ENCODE data around the gene ACSS1. TPM values are rescaled to one million over a fixed set of nuclear protein-coding genes. Genes with fewer than 3 reads are reported as not detected.

ACSS1 gene
- total RNA-seq, 1 experiment from 2014 or later = 2.3 TPM

DNA sequence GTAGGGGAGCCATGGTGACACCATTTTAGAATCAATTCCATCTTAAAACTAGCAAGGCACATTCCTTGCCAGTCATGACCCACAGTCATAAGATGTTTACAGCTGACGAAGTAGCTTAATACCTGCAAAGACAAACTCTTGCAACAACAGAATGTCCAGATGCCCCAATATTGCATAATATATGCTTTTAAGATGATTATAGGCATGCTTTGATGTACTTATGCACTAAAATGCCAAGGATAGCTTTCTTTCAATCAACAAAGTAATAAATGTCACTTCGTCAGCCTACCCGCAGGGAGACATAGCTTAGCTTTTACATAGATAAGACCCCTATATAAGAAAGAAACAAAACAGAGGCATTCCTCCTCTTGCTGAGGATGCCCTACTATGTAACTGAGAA lies 26.7 kb downstream of the ACSS1 start:
- Histone ChIP-seq H3K4me3 (ENCODE audit: low read length) (no peak overlapping the region), H3F3A (ENCODE audit: low read length, unreplicated experiment) (no peaks in the 10 kb centered on the region), H3K9me2 (replicated peaks; ENCODE audit: low read length) (no peaks in the 10 kb centered on the region), H3K27ac (ENCODE audit: low read length) (no peak overlapping the region), H3K79me2 (ENCODE audit: low read length) (no peaks in the 10 kb centered on the region), H3K9ac (ENCODE audit: low read length) (no peak overlapping the region), H2AFZ (ENCODE audit: low read length) (no peak overlapping the region), H4K20me1 (ENCODE audit: low read length) (no peaks in the 10 kb centered on the region), H3K36me3 (ENCODE audit: low read depth, low read length) (no peaks in the 10 kb centered on the region), H3K4me1 (ENCODE audit: insufficient read depth, low read length) (no peaks in the 10 kb centered on the region), H3K4me2 (ENCODE audit: low read length) (no peak overlapping the region), H3K9me3 (ENCODE audit: low read length) (no peaks in the 10 kb centered on the region), H3K27me3 (ENCODE audit: low read length) (no peaks in the 10 kb centered on the region)
- ATAC-seq = no peak
- intact Hi-C loops (cut with micrococcal nuclease) = no loop called here
- no peak for DNase-seq
- ChIA-PET CTCF (no interaction called here), POLR2A (ENCODE audit: unreplicated experiment) (no interaction called here)
- no peak for TF ChIP-seq EZH2 (IDR thresholded peaks at IDR 0.05; ENCODE audit: low read length, unreplicated experiment)
- TF ChIP-seq, protein P1, sequence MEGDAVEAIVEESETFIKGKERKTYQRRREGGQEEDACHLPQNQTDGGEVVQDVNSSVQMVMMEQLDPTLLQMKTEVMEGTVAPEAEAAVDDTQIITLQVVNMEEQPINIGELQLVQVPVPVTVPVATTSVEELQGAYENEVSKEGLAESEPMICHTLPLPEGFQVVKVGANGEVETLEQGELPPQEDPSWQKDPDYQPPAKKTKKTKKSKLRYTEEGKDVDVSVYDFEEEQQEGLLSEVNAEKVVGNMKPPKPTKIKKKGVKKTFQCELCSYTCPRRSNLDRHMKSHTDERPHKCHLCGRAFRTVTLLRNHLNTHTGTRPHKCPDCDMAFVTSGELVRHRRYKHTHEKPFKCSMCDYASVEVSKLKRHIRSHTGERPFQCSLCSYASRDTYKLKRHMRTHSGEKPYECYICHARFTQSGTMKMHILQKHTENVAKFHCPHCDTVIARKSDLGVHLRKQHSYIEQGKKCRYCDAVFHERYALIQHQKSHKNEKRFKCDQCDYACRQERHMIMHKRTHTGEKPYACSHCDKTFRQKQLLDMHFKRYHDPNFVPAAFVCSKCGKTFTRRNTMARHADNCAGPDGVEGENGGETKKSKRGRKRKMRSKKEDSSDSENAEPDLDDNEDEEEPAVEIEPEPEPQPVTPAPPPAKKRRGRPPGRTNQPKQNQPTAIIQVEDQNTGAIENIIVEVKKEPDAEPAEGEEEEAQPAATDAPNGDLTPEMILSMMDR (conservative IDR thresholded peaks at IDR 0.05; ENCODE audit: low read depth, low read length) = no peak
- TF ChIP-seq EZH2phosphoT487 (IDR thresholded peaks at IDR 0.05; ENCODE audit: borderline replicate concordance, low read length) = no peak
- BruUV-seq (replicated peaks) = no TSS peak

DNA sequence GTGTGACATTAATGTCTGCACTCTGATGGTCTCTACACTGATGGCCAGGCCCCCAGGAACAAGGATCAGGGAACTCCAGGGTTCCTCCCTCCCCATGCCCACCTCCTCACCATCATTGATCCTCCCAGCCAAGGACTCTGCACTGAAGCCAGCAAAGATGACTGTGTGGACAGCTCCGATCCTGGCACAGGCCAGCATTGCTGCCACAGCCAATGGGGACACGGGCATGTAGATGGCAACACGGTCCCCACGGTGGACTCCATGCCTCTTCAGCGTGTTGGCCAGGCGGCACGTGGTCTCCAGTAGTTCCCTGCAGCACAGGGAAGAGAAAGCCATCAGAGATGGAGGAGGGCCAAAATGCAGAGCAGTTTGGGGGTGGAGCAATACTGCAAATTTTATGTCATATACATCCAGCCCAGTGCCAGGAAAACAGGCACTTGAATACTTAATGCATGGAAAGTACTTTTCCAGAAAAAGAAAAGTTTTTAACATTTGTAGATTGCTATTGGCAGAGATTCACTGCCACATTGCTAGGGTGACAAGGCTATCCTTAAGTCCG lies 27.2 kb downstream of the ACSS1 start:
- Histone ChIP-seq H3K79me2 (ENCODE audit: low read length) (no peaks in the 10 kb centered on the region), H3K4me3 (ENCODE audit: low read length) (no peak overlapping the region), H3K9me2 (replicated peaks; ENCODE audit: low read length) (no peaks in the 10 kb centered on the region), H3K27ac (ENCODE audit: low read length) (no peak overlapping the region), H3K27me3 (ENCODE audit: low read length) (no peaks in the 10 kb centered on the region), H3F3A (ENCODE audit: low read length, unreplicated experiment) (no peaks in the 10 kb centered on the region), H2AFZ (ENCODE audit: low read length) (no peak overlapping the region), H3K9me3 (ENCODE audit: low read length) (no peaks in the 10 kb centered on the region), H3K36me3 (ENCODE audit: low read depth, low read length) (no peaks in the 10 kb centered on the region), H3K4me1 (ENCODE audit: insufficient read depth, low read length) (no peaks in the 10 kb centered on the region), H4K20me1 (ENCODE audit: low read length) (no peaks in the 10 kb centered on the region), H3K4me2 (ENCODE audit: low read length) (no peak overlapping the region), H3K9ac (ENCODE audit: low read length) (no peak overlapping the region)
- intact Hi-C loops (cut with micrococcal nuclease) = no loop called here
- ATAC-seq = no peak
- no peak for DNase-seq
- no TSS peak for BruUV-seq (replicated peaks)
- POLR2A ChIA-PET (ENCODE audit: unreplicated experiment) = no interaction called here
- TF ChIP-seq EZH2phosphoT487 (IDR thresholded peaks at IDR 0.05; ENCODE audit: borderline replicate concordance, low read length) = no peak
- TF ChIP-seq, protein P1 (conservative IDR thresholded peaks at IDR 0.05; ENCODE audit: low read depth, low read length) = no peak
- TF ChIP-seq EZH2 (IDR thresholded peaks at IDR 0.05; ENCODE audit: low read length, unreplicated experiment) = no peak
- CTCF ChIA-PET = no interaction called here

DNA sequence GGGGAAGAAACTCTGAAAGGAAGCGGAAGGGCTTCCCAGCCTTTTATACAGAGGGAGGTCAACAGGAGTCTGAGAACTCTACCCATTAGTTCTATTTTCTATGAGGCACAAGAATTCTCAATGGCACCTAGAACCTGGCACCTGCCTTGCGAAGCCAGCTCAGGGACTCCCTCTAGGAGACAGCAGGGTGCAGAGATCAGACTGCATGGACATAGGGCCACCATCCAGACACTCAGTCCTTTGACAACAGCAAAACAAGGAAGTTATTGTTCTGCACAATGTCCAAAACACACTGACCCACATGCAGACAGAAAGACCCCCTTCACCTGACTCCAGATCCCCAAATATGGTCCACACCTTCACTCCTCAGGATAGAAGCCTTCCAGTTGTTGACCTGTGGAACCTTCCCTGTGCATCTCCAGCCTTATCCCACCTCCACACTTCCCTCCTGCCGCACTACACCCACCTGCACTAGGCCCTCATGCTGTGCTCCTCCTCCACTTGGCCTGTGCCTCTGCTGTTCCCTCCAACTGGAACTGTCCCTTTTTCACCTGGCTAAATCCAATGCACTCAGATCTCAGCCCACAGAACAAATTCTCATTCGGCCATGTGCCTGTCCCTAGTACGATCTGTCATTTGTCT lies 27.8 kb downstream of the ACSS1 start:
- ATAC-seq (no peak), DNase-seq (no peak)
- no peak overlapping the region for H2AFZ ChIP-seq (ENCODE audit: low read length)
- no peaks in the 10 kb centered on the region for H3K9me3 ChIP-seq (ENCODE audit: low read length)
- no peak overlapping the region for H3K27ac ChIP-seq (ENCODE audit: low read length)
- no peaks in the 10 kb centered on the region for H3K9me2 ChIP-seq (replicated peaks; ENCODE audit: low read length)
- no peaks in the 10 kb centered on the region for H4K20me1 ChIP-seq (ENCODE audit: low read length)
- no peak overlapping the region for H3K4me2 ChIP-seq (ENCODE audit: low read length)
- intact Hi-C loops (cut with micrococcal nuclease) = no loop called here
- BruUV-seq (replicated peaks) = no TSS peak
- H3K79me2 ChIP-seq (ENCODE audit: low read length) = no peaks in the 10 kb centered on the region
- H3K4me3 ChIP-seq (ENCODE audit: low read length) = no peak overlapping the region
- ChIA-PET CTCF (no interaction called here), POLR2A (ENCODE audit: unreplicated experiment) (no interaction called here)
- H3K9ac ChIP-seq (ENCODE audit: low read length) = no peak overlapping the region
- TF ChIP-seq EZH2 (IDR thresholded peaks at IDR 0.05; ENCODE audit: low read length, unreplicated experiment) (no peak), EZH2phosphoT487 (IDR thresholded peaks at IDR 0.05; ENCODE audit: borderline replicate concordance, low read length) (no peak)
- TF ChIP-seq, protein P1 (conservative IDR thresholded peaks at IDR 0.05; ENCODE audit: low read depth, low read length) = no peak
- H3F3A ChIP-seq (ENCODE audit: low read length, unreplicated experiment) = no peaks in the 10 kb centered on the region
- no peaks in the 10 kb centered on the region for H3K4me1 ChIP-seq (ENCODE audit: insufficient read depth, low read length)
- H3K27me3 ChIP-seq (ENCODE audit: low read length) = no peaks in the 10 kb centered on the region
- no peaks in the 10 kb centered on the region for H3K36me3 ChIP-seq (ENCODE audit: low read depth, low read length)
